ENCODE data around the gene COL25A1. TPM values are rescaled to one million over a fixed set of nuclear protein-coding genes. Genes with fewer than 3 reads are reported as not detected.

COL25A1 gene
- total and polyA plus RNA-seq, 2 donors (not counting 3 experiments of a cell fraction or from before 2014, with no cell fraction given) = 0.21 to 3.5 TPM

DNA sequence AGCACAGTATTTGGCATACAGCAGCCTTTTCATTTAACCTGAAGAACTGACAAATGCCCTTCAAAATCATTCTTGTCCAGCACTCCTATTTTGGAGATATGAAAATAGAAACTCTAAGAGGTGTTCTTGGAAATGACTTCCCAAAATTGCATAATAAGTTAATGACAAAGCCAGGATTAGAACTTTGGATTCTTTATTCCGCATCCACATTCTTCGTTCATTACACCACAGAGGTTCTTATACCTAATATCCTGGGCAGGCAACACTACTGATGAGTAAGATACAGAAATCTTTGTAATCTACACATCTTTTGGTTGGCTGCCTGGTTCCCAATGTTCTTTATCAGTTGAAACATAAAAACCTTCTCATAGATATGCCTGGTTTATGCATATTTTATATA lies 5.9 kb downstream of the COL25A1 start:
- FAIRE-seq (no peak), DNase-seq (ENCODE audit: low read depth, low spot score) (no peak)
- Histone ChIP-seq H3K9me1 (replicated peaks; ENCODE audit: control insufficient read depth, extremely low read depth, insufficient read depth, low read length) (no peaks in the 10 kb centered on the region), H3K4me1 (ENCODE audit: control insufficient read depth, extremely low read depth, insufficient read depth, low read length) (peaks cover 10% of the 10 kb centered on the region), H3K79me2 (ENCODE audit: control insufficient read depth, insufficient read depth, low read length) (no peaks in the 10 kb centered on the region), H3K9me3 (replicated peaks; ENCODE audit: control insufficient read depth, insufficient read depth, low read length) (no peaks in the 10 kb centered on the region), H3K27ac (ENCODE audit: insufficient read depth, low read depth, low read length) (no peak overlapping the region), H4K20me1 (replicated peaks; ENCODE audit: control insufficient read depth, extremely low read depth, insufficient read depth, low read length) (no peaks in the 10 kb centered on the region), H3K4me2 (ENCODE audit: insufficient read depth, low read length) (no peak overlapping the region), H3K9ac (replicated peaks; ENCODE audit: extremely low read depth, insufficient read depth, low read length) (no peak overlapping the region), H3K27me3 (ENCODE audit: control insufficient read depth in 2 of 2, insufficient read depth in 2 of 2, low read length in 2 of 2) (peaks cover 11 to 12% of the 10 kb centered on the region in 2 experiments), H2AFZ (ENCODE audit: low read depth, low read length) (no peak overlapping the region), H3K36me3 (ENCODE audit: control insufficient read depth in 2 of 2, extremely low read depth in 1 of 2, insufficient read depth in 2 of 2, low read length in 2 of 2) (no peaks in the 10 kb centered on the region), H3K4me3 (replicated peaks in 1 of 3; ENCODE audit: insufficient read depth in 1 of 3, low read depth in 1 of 3, low read length in 3 of 3) (no peak overlapping the region)
- TF ChIP-seq EZH2 (IDR thresholded peaks at IDR 0.05; ENCODE audit: borderline replicate concordance, low read depth, low read length, severe bottlenecking) = no peak
- TF ChIP-seq POLR2AphosphoS5 (IDR thresholded peaks at IDR 0.05; ENCODE audit: insufficient read depth, low read depth, low read length) = no peak
- TF ChIP-seq, protein P1, sequence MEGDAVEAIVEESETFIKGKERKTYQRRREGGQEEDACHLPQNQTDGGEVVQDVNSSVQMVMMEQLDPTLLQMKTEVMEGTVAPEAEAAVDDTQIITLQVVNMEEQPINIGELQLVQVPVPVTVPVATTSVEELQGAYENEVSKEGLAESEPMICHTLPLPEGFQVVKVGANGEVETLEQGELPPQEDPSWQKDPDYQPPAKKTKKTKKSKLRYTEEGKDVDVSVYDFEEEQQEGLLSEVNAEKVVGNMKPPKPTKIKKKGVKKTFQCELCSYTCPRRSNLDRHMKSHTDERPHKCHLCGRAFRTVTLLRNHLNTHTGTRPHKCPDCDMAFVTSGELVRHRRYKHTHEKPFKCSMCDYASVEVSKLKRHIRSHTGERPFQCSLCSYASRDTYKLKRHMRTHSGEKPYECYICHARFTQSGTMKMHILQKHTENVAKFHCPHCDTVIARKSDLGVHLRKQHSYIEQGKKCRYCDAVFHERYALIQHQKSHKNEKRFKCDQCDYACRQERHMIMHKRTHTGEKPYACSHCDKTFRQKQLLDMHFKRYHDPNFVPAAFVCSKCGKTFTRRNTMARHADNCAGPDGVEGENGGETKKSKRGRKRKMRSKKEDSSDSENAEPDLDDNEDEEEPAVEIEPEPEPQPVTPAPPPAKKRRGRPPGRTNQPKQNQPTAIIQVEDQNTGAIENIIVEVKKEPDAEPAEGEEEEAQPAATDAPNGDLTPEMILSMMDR (IDR thresholded peaks at IDR 0.05; ENCODE audit: extremely low read depth in 1 of 2, insufficient read depth in 1 of 2, low read depth in 1 of 2, low read length in 2 of 2) = no peak
- TF ChIP-seq JUN (IDR thresholded peaks at IDR 0.05; ENCODE audit: borderline replicate concordance, insufficient read depth, insufficient read length, low read depth) = no peak
- no peak for TF ChIP-seq GATA2 (IDR thresholded peaks at IDR 0.05; ENCODE audit: insufficient read depth, insufficient read length, low read depth, low read length)
- TF ChIP-seq MYC (IDR thresholded peaks at IDR 0.05; ENCODE audit: low read depth, low read length) = no peak
- no peak for TF ChIP-seq FOS (IDR thresholded peaks at IDR 0.05; ENCODE audit: borderline replicate concordance, insufficient read depth, low read length)
- no peak for TF ChIP-seq POLR2A (IDR thresholded peaks at IDR 0.05; ENCODE audit: low read depth, low read length)
- TF ChIP-seq, protein P2, sequence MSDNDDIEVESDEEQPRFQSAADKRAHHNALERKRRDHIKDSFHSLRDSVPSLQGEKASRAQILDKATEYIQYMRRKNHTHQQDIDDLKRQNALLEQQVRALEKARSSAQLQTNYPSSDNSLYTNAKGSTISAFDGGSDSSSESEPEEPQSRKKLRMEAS (IDR thresholded peaks at IDR 0.05; ENCODE audit: insufficient read depth, insufficient read length) = no peak
- dilution Hi-C loops (cut with MboI; ENCODE audit: extremely low pct_ligation_motif_present, low sequenced_read_pairs) = no loop called here
- ChIA-PET CTCF (interaction anchor here (1.0 kb wide), 1 partner anchor 20 kb away, joined by 3 read pairs; no protein-coding TSS in a partner anchor), POLR2A (no interaction called here)
- intact Hi-C loops (cut with micrococcal nuclease) = loop anchor here (10.0 kb wide), 1 partner anchor 112 kb away; no protein-coding TSS in a partner anchor
- no TSS peak for BruUV-seq (replicated peaks)
